HepG2 (cell line): ENCODE results near the gene TCAIM. TPM values are rescaled to one million over a fixed set of nuclear protein-coding genes. Genes with fewer than 3 reads are reported as not detected.

ENCODE experiments used
- AFF4 ChIP-seq: sonication (generic); formaldehyde crosslinking; IDR thresholded peaks from 2 replicates; pipeline ENCODE4 v1.4.0; 2020; ENCODE audit warnings: missing genetic modification reagents
- CENPT ChIP-seq: sonication (generic); formaldehyde crosslinking; IDR thresholded peaks from 2 replicates; pipeline ENCODE4 v1.8.0; 2022; ENCODE audit warnings: low read depth, mild to moderate bottlenecking, moderate library complexity, missing genetic modification reagents
- DMAP1 ChIP-seq: IDR thresholded peaks from 2 replicates; pipeline ENCODE4 v1.6.1; 2016
- DNMT1 ChIP-seq: sonication (generic); formaldehyde crosslinking; IDR thresholded peaks from 2 replicates; pipeline ENCODE4 v1.5.1; 2020; ENCODE audit warnings: mild to moderate bottlenecking, missing genetic modification reagents
- JUN ChIP-seq: sonication (generic); formaldehyde crosslinking; IDR thresholded peaks from 2 replicates; pipeline ENCODE4 v1.4.0; 2020; ENCODE audit warnings: mild to moderate bottlenecking, missing genetic modification reagents
- MXI1 ChIP-seq: IDR thresholded peaks from 3 replicates; pipeline ENCODE4 v1.6.1; 2012; ENCODE audit warnings: low read depth, low read length, inconsistent platforms, borderline replicate concordance
- MZF1 ChIP-seq: sonication (generic); formaldehyde crosslinking; IDR thresholded peaks from 2 replicates; pipeline ENCODE4 v1.8.1; 2023; ENCODE audit warnings: mild to moderate bottlenecking, missing genetic modification reagents, borderline replicate concordance
- NFATC3 ChIP-seq: sonication (generic); formaldehyde crosslinking; IDR thresholded peaks from 2 replicates; pipeline ENCODE4 v1.5.1; 2020; ENCODE audit warnings: mild to moderate bottlenecking, missing genetic modification reagents
- SIN3B ChIP-seq: fragments of 150-350 bp; IDR thresholded peaks from 2 replicates; pipeline ENCODE4 v1.6.1; 2014; ENCODE audit warnings: low read length
- ZNF160 ChIP-seq: sonication (generic); formaldehyde crosslinking; IDR thresholded peaks from 2 replicates; pipeline ENCODE4 v1.8.0; 2022; ENCODE audit warnings: mild to moderate bottlenecking, inconsistent platforms, missing genetic modification reagents
- ZNF230 ChIP-seq: sonication (generic); formaldehyde crosslinking; IDR thresholded peaks from 2 replicates; pipeline ENCODE4 v1.4.0; 2020; ENCODE audit warnings: mild to moderate bottlenecking, missing genetic modification reagents
- ZNF282 ChIP-seq: fragments of 450-650 bp; IDR thresholded peaks from 2 replicates; pipeline ENCODE4 v1.6.1; 2018; ENCODE audit not compliant: partially characterized antibody
- ZNF317 ChIP-seq: sonication (generic); formaldehyde crosslinking; IDR thresholded peaks from 2 replicates; pipeline ENCODE4 v1.5.0; 2020; ENCODE audit warnings: mild to moderate bottlenecking, missing genetic modification reagents
- ZNF562 ChIP-seq: sonication (generic); formaldehyde crosslinking; IDR thresholded peaks from 2 replicates; pipeline ENCODE4 v1.8.0; 2022; ENCODE audit warnings: missing genetic modification reagents, borderline replicate concordance
- ZNF790 ChIP-seq: sonication (generic); formaldehyde crosslinking; IDR thresholded peaks from 2 replicates; pipeline ENCODE4 v1.8.0; 2022; ENCODE audit warnings: missing genetic modification reagents, mild to moderate bottlenecking, borderline replicate concordance
- polyA plus RNA-seq, 8 experiments: library from polyadenylated mRNA; depleted of rRNA in 3 of 8; stranded (reverse) in 7 of 8; unstranded in 1 of 8; fragments of >200 nt; fragmentation: Illumina TruSeq in 4 of 8; extraction: Trizol in 4 of 8; gene quantifications; 2 replicates each; pipeline versions ENCODE4 v1.2.1 to v1.2.3, GENCODE V29; 2011 to 2016; ENCODE audit warnings: low read depth in 4 of 8, missing spikeins in 1 of 8, mixed read lengths in 1 of 8; ENCODE audit not compliant: insufficient read depth in 1 of 8
- total RNA-seq, 5 experiments: library from RNA; depleted of rRNA; stranded (reverse); fragments of >200 nt; fragmentation: Illumina TruSeq; extraction: Trizol; gene quantifications; 2 replicates each; pipeline ENCODE4 v1.2.3, GENCODE V29; 2016; ENCODE audit warnings: low read depth in 1 of 5
- TF ChIP-seq, protein P1 (sequence below): sonication (generic); formaldehyde crosslinking; IDR thresholded peaks from 2 replicates; pipeline ENCODE4 v1.4.0; 2020; ENCODE audit warnings: missing genetic modification reagents, mild to moderate bottlenecking, borderline replicate concordance
- TF ChIP-seq, protein P2 (sequence below): sonication (generic); formaldehyde crosslinking; IDR thresholded peaks from 2 replicates; pipeline ENCODE4 v1.5.0; 2020; ENCODE audit warnings: mild to moderate bottlenecking, missing genetic modification reagents
- TF ChIP-seq, protein P3 (sequence below): sonication (generic); formaldehyde crosslinking; IDR thresholded peaks from 2 replicates; pipeline ENCODE4 v1.4.0; 2020; ENCODE audit warnings: missing genetic modification reagents

TCAIM gene
- total and polyA plus RNA-seq, 2 of the 13 experiments (the other 11 are each of a cell fraction or from before 2014, with no cell fraction given): 16.9 to 22.6 TPM

GRCh38 chr3:44338010-44338827 is at the start of gene TCAIM (continued):
- TF ChIP-seq, protein P1, sequence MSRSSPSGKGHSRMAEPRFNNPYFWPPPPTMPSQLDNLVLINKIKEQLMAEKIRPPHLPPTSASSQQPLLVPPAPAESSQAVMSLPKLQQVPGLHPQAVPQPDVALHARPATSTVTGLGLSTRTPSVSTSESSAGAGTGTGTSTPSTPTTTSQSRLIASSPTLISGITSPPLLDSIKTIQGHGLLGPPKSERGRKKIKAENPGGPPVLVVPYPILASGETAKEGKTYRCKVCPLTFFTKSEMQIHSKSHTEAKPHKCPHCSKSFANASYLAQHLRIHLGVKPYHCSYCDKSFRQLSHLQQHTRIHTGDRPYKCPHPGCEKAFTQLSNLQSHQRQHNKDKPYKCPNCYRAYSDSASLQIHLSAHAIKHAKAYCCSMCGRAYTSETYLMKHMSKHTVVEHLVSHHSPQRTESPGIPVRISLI (CRISPR knock-in tag): peak; percentile 43; the same call in 1 of the 2 replicates
- TF ChIP-seq ZNF317 (CRISPR knock-in tag): peak; percentile 89
- peak; percentile 48; the same call in 1 of the 2 replicates for TF ChIP-seq AFF4 (CRISPR knock-in tag)
- peak; percentile 68; the same call in 1 of the 2 replicates for TF ChIP-seq ZNF790
- peak; percentile 79; the same call in 1 of the 2 replicates for TF ChIP-seq MZF1 (CRISPR knock-in tag)
- peak; percentile 80 for TF ChIP-seq JUN (CRISPR knock-in tag)
- peak; percentile 93 for TF ChIP-seq NFATC3 (CRISPR knock-in tag)
- peak; percentile 76; the same call in 1 of the 2 replicates for TF ChIP-seq DNMT1 (CRISPR knock-in tag)
- TF ChIP-seq, protein P2, sequence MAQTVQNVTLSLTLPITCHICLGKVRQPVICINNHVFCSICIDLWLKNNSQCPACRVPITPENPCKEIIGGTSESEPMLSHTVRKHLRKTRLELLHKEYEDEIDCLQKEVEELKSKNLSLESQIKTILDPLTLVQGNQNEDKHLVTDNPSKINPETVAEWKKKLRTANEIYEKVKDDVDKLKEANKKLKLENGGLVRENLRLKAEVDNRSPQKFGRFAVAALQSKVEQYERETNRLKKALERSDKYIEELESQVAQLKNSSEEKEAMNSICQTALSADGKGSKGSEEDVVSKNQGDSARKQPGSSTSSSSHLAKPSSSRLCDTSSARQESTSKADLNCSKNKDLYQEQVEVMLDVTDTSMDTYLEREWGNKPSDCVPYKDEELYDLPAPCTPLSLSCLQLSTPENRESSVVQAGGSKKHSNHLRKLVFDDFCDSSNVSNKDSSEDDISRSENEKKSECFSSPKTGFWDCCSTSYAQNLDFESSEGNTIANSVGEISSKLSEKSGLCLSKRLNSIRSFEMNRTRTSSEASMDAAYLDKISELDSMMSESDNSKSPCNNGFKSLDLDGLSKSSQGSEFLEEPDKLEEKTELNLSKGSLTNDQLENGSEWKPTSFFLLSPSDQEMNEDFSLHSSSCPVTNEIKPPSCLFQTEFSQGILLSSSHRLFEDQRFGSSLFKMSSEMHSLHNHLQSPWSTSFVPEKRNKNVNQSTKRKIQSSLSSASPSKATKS (CRISPR knock-in tag): no peak
- TF ChIP-seq ZNF562: peak; percentile 90; the same call in 1 of the 2 replicates
- TF ChIP-seq ZNF230 (CRISPR knock-in tag): peak; percentile 97; the same call in 1 of the 2 replicates
- TF ChIP-seq DMAP1 (CRISPR knock-in tag): peak; percentile 97
- TF ChIP-seq, protein P3, sequence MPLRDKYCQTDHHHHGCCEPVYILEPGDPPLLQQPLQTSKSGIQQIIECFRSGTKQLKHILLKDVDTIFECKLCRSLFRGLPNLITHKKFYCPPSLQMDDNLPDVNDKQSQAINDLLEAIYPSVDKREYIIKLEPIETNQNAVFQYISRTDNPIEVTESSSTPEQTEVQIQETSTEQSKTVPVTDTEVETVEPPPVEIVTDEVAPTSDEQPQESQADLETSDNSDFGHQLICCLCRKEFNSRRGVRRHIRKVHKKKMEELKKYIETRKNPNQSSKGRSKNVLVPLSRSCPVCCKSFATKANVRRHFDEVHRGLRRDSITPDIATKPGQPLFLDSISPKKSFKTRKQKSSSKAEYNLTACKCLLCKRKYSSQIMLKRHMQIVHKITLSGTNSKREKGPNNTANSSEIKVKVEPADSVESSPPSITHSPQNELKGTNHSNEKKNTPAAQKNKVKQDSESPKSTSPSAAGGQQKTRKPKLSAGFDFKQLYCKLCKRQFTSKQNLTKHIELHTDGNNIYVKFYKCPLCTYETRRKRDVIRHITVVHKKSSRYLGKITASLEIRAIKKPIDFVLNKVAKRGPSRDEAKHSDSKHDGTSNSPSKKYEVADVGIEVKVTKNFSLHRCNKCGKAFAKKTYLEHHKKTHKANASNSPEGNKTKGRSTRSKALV: peak; percentile 91; the same call in 1 of the 2 replicates
- TF ChIP-seq CENPT: peak; percentile 87; the same call in 1 of the 2 replicates
- TF ChIP-seq MXI1: peak; percentile 66; the same call in 1 of the 3 replicates
- TF ChIP-seq ZNF160 (CRISPR knock-in tag): peak; percentile 87
- TF ChIP-seq SIN3B: no peak
- no peak for TF ChIP-seq ZNF282
